T-helper 1 cell treated with Interleukin-12 subunit alpha and Interleukin-12 subunit beta and Interleukin-4 antibody, amounts not matched to agents 30 μg/mL and 1 μg/mL, for 36 hours (primary cell): ENCODE results near the gene ZNF506.
"Not testable (repeated sequence)": the region's sequence is repeated elsewhere in the genome, so short reads cannot be mapped to it uniquely, and the experiment has no call there.

Experiments
- H3K27ac Mint-ChIP-seq: one replicate; pipeline ENCODE4 v1.8.0; 2021; ENCODE audit warnings: mild to moderate bottlenecking, mixed read lengths
- H3K27me3 Mint-ChIP-seq: one replicate; pipeline ENCODE4 v1.8.0; 2021; ENCODE audit warnings: low read depth, mixed read lengths
- H3K36me3 Mint-ChIP-seq: one replicate; pipeline ENCODE4 v1.8.0; 2021; ENCODE audit warnings: low read depth, mixed read lengths
- H3K4me1 Mint-ChIP-seq: one replicate; pipeline ENCODE4 v1.8.0; 2021; ENCODE audit warnings: low read depth, mixed read lengths
- H3K4me3 Mint-ChIP-seq: one replicate; pipeline ENCODE4 v1.8.0; 2021; ENCODE audit warnings: mild to moderate bottlenecking, moderate library complexity, mixed read lengths
- H3K9me3 Mint-ChIP-seq: one replicate; pipeline ENCODE4 v1.8.0; 2021; ENCODE audit warnings: mixed read lengths

Gene ZNF506

DNA sequence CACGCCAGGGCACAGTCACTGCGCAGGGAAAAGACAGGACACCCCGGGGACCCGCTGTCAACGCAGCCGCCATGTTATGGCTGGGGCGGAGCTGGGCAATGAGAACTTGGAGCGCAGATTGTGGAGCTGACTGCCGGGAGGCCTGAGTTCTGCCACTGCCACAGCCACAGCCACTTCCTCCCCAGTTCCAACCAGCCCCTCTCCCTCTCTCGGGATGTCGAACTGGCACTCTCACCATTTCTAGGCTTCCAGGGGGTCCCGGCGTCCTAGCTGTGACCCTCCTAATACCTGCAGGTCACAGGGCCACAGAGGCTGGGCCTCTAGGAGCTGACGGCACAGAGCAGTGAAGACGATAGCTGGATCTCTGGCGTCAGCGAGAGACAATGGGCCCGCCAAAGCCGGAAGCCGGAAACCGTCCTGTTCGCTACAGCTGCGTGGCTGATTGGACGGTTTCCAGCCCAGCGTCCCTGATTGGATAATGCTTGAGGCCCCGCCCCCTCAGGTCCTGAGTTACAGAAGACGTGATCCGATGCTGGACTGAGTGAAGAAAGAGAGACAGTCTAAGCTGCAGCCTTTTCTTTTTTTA lies at the start of gene ZNF506:
TSS of gene ZNF506 (minus strand) at position 385 of the 586 bp plus-strand sequence. CDS start at position 238, 147 bp downstream.
- peaks cover 12% of the 10 kb centered on the region for H3K4me1 Mint-ChIP-seq
- peaks cover 38% of the 10 kb centered on the region for H3K36me3 Mint-ChIP-seq
- peaks cover 68% of the 10 kb centered on the region for H3K9me3 Mint-ChIP-seq
- peak within 1 kb of the TSS; percentile 97 for H3K4me3 Mint-ChIP-seq
- H3K27ac Mint-ChIP-seq = peak within 1 kb of the TSS; percentile 98
- H3K27me3 Mint-ChIP-seq = no peaks in the 10 kb centered on the region

DNA sequence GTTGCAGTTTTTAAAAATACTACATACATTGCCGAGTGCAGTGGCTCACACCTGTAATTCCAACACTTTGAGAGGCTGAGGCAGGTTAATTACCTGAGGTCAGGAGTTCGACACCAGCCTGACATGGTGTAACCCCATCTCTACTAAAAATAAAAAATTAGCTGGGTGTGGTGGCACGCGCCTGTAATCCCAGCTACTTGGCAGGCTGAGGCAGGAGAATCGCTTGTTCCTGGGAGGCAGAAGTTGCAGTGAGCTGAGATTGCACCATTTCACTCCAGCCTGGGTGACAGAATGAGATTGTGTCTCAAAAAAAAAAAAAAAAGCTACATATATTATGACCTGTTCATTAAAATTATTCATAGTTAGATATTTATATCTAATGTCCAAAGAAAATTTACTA lies 48.5 kb upstream of the ZNF506 start:
- Mint-ChIP-seq H3K36me3 (peaks cover 55% of the 10 kb centered on the region), H3K9me3 (peaks cover 38% of the 10 kb centered on the region), H3K4me1 (peaks cover 14% of the 10 kb centered on the region)
- not testable (repeated sequence) for H3K27me3 Mint-ChIP-seq, H3K4me3 Mint-ChIP-seq, H3K27ac Mint-ChIP-seq

DNA sequence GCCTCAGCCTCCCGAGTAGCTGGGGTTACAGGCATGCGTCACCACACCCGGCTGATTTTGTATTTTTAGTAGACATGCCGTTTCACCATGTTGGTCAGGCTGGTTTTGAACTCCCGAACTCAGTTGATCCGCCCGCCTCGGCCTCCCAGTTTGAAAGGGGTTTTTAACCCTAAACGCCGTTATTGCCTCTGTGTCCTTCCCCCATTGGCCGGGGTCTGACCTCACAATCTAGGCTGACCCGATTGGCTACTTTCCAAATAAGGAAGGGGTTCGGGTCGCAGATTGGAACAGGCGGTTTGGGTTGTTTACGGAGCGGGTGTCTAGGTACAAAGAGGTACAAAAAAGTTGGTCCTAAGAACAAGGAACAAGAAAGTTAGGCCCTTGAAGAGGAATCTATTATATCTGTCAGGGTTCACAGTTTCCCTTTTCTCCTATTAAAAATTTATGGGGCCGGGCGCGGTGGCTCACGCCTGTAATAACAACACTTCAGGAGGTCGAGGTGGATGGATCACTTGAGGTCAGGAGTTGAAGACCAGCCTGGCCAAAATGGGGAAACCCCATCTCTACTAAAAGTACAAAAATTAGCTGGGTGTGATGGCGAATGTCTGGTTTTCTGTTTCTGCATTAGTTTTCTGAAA lies 45.2 kb upstream of the ZNF506 start:
- H3K27ac Mint-ChIP-seq = peak overlapping the region; percentile 98
- H3K36me3 Mint-ChIP-seq = peaks cover 34% of the 10 kb centered on the region
- H3K9me3 Mint-ChIP-seq = peaks cover 38% of the 10 kb centered on the region
- H3K4me3 Mint-ChIP-seq = peak overlapping the region; percentile 97
- H3K27me3 Mint-ChIP-seq = no peaks in the 10 kb centered on the region
- peaks cover 14% of the 10 kb centered on the region for H3K4me1 Mint-ChIP-seq

DNA sequence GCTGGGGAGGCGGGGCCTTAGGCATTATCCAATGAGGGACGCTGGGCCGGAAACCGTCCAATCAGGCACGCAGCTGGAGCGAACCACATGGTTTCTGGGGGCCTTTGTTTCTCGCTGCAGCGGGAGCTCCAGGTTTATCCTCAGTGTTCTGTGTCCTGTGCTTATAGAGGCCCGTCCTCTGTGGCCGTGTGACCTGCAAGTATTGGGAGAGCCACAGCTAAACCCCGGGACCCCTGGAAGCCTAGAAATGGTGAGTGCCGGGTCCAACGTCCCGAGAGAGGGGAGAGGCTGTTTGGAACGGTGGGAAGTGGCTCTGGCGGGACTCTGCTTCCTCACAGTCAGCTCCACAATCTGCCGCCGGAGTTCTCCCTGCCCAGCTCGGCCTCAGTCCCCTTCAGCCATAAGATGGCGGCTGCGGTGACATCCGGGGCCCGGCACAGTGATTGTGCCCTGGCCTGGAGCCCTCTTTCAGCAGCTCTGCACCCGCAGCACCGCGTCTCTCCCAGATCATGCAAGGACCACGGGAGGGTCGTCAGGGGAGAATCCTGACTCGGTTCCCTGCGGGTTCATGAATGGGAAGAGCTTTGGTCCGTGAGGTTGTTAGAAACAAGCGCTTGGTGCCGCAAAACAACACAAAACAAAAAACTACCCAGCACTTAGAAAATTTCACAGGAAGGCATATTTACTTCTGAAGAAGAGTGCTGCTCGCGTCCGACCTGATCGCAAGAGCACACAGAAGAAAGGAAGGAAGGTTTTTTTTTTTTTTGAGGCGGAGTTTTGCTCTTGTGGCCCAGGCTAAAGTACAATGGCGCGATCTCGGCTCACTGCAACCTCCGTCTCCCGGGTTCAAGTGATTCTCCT lies 44.4 kb upstream of the ZNF506 start, which contains the start of gene ZNF253:
TSS of gene ZNF253 (plus strand) at position 133 of the 861 bp plus-strand sequence. CDS start at position 248, 115 bp downstream.
- Mint-ChIP-seq H3K4me3 (peak within 1 kb of the TSS; percentile 97), H3K4me1 (peaks cover 12% of the 10 kb centered on the region), H3K9me3 (peaks cover 35% of the 10 kb centered on the region), H3K36me3 (peaks cover 28% of the 10 kb centered on the region), H3K27ac (peak within 1 kb of the TSS; percentile 98), H3K27me3 (no peaks in the 10 kb centered on the region)

DNA sequence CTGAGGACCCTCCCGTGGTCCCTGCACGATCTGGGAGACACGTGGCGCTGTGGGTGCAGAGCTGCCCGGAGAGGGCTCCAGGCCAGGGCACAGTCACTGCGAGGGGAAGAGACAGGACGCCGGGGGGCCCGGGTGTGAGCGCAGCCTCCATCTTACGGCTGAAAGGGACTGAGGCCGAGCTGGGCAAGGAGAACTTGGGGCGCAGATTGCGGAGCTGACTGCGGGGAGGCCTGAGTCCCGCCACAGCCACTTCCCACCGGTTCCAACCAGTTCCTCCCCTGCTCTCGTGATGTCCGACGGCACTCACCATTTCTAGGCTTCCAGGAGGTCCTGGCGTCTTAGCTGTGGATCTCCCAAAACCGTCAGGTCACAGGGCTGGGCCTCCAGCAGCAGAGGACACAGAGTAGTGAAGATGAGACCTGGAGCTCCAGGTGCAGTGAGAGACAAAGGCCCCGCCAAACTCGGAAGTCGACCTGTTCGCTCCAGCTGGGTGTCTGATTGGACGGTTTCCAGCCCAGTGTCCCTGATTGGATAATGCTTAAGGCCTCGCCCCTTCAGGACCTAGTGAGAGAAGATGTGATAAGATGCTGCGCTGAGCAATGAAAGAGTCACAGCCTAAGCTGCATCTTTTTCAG lies 39.3 kb upstream of the ZNF506 start:
- Mint-ChIP-seq H3K9me3 (peaks cover 49% of the 10 kb centered on the region), H3K27ac (no peak overlapping the region), H3K4me1 (peaks cover 2% of the 10 kb centered on the region)

DNA sequence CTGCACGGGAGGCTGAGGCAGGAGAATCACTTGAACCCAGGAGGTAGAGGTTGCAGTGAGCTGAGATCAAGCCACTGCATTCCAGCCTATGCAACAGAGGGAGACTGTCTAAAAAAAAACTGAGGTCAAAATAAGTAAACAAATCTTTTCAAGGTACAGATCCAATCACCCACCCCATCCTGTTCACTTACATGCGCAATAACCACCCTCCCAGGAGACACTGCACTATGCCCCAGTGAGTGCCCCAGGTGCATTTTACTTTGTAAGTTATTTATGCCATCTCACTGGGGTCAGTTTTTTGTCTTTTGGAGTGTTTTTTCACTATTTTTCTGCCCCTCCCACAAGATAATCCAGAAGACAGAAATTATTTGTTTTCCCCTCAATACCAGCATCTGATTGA lies 37.2 kb upstream of the ZNF506 start:
- Mint-ChIP-seq H3K9me3 (peaks cover 67% of the 10 kb centered on the region), H3K4me1 (peaks cover 2% of the 10 kb centered on the region), H3K36me3 (peaks cover 8% of the 10 kb centered on the region), H3K4me3 (no peak overlapping the region), H3K27ac (no peak overlapping the region), H3K27me3 (no peaks in the 10 kb centered on the region)

More for the DNA sequence above, 39.3 kb upstream of the ZNF506 start:
- peak overlapping the region; percentile 58 for H3K4me3 Mint-ChIP-seq
- H3K36me3 Mint-ChIP-seq = peaks cover 9% of the 10 kb centered on the region
- H3K27me3 Mint-ChIP-seq = no peaks in the 10 kb centered on the region

DNA sequence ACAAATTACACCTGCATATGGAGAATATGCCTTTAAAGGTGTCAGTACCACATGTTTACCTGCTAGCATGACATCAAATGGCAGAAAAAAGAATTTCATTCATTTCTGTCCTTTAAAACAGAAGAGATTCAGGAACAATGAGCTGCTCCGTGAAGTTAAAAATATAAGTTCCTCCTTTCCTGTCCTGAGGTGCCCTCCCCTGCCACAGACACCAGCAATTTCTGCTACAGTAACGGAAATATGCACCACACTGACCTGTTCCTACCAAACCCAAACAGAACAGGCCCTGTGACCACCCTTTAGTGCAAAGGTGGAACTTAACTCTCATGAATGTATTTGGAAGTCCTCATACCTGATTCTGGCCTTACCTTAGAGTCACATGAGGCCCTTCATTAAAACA lies 30.2 kb upstream of the ZNF506 start:
- H3K36me3 Mint-ChIP-seq, H3K27me3 Mint-ChIP-seq, H3K4me1 Mint-ChIP-seq, H3K4me3 Mint-ChIP-seq, H3K27ac Mint-ChIP-seq: not testable (repeated sequence)
- peaks cover 58% of the 10 kb centered on the region for H3K9me3 Mint-ChIP-seq

DNA sequence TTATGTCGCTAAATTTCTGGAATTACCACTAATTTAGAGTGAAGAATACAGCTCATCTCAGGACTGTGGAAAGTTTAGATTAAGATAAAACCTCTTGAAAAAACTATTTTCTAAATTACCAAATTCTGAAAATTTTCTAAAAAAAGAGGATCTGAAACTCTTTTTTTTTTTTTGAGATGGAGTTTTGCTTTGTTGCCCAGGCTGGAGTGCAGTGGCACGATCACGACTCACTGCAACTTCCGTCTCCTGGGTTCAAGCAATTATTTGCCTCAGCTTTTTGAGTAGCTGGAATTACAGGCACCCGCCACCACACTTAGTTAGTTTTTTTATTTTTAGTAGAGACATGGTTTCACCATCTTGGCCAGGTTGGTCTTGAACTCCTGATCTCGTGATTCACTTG lies 27.5 kb upstream of the ZNF506 start:
- H3K27ac Mint-ChIP-seq = no peak overlapping the region
- peaks cover 46% of the 10 kb centered on the region for H3K9me3 Mint-ChIP-seq
- no peaks in the 10 kb centered on the region for H3K4me1 Mint-ChIP-seq
- no peak overlapping the region for H3K4me3 Mint-ChIP-seq
- H3K27me3 Mint-ChIP-seq = no peaks in the 10 kb centered on the region
- no peaks in the 10 kb centered on the region for H3K36me3 Mint-ChIP-seq

DNA sequence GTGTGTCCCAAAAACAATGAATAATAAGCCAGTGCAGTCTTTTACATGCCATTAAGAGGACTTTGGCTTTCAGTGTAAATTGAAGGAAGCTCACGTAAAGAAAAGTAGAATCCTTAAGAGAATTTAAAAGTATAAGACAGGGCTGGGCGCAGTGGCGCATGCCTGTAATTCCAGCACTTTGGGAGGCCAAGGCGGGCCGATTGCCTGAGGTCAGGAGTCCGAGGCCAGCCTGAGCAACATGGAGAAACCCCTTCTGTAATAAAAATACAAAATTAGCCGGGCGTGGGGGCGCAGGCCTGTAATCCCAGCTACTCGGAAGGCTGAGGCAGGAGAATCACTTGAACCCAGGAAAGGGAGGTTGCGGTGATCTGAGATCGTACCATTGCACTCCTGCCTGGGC lies 26.2 kb upstream of the ZNF506 start:
- no peak overlapping the region for H3K4me3 Mint-ChIP-seq
- peaks cover 48% of the 10 kb centered on the region for H3K9me3 Mint-ChIP-seq
- no peak overlapping the region for H3K27ac Mint-ChIP-seq
- no peaks in the 10 kb centered on the region for H3K4me1 Mint-ChIP-seq
- H3K27me3 Mint-ChIP-seq = no peaks in the 10 kb centered on the region
- no peaks in the 10 kb centered on the region for H3K36me3 Mint-ChIP-seq

DNA sequence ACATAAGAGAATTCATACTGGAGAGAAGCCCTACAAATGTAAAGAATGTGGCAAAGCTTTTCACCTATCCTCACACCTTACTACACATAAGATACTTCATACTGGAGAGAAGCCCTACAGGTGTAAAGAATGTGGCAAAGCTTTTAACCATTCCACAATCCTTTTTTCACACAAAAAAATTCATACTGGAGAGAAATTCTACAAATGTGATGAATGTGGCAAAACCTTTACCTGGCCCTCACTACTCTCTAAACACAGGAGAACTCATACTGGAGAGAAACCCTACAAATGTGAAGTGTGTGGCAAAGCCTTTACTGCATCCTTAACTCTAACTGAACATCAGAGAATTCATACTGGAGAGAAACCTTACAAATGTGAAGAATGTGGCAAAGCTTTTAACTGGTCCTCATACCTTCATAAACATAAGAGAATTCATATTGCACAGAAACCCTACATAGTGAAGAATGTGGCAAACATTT lies 14.0 kb upstream of the ZNF506 start:
- H3K4me1 Mint-ChIP-seq = no peaks in the 10 kb centered on the region
- H3K4me3 Mint-ChIP-seq = no peak overlapping the region
- H3K27ac Mint-ChIP-seq = no peak overlapping the region
- H3K27me3 Mint-ChIP-seq = no peaks in the 10 kb centered on the region
- H3K9me3 Mint-ChIP-seq = peaks cover 36% of the 10 kb centered on the region
- H3K36me3 Mint-ChIP-seq = peaks cover 10% of the 10 kb centered on the region

DNA sequence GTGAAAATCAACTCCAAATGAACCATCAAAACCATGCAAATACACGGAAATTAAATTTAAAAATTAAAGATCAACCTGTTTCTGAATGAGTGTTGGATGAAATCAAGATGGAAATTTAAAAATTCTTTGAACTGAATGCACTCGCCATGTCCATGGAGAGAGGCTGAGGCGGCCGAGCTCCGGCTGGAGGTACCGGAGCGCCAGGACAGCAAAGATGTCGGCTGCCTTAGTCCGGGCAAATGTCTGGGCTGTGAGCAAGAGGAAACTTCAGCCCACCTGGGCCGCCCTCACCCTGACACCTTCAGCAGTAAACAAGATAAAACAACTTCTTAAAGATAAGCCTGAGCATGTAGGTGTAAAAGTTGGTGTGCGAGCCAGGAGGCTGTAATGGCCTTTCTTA lies 5.3 kb upstream of the ZNF506 start:
- no peak overlapping the region for H3K4me3 Mint-ChIP-seq
- peaks cover 3% of the 10 kb centered on the region for H3K4me1 Mint-ChIP-seq
- peaks cover 76% of the 10 kb centered on the region for H3K9me3 Mint-ChIP-seq
- H3K27me3 Mint-ChIP-seq = no peaks in the 10 kb centered on the region
- peaks cover 8% of the 10 kb centered on the region for H3K36me3 Mint-ChIP-seq
- H3K27ac Mint-ChIP-seq = no peak overlapping the region

DNA sequence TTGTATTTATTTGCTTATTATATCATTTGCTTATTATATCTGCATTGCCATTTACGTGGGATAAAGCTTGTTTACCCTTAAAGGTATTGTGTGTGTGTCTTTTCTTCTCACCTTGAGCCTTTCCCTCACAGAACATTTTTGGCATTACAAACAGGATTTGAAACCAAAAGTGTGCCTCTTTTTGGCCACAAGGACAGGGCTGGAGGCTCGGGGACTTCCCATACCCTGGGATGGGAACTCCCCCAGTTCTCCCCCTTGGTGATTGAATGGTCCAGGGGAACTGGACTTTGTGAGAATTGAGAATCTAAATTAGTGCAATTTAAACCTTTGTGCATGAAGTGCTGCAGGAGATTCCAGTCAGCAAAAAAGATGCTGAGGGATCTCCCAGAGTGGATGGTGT lies 2.4 kb upstream of the ZNF506 start:
- peaks cover 5% of the 10 kb centered on the region for H3K4me1 Mint-ChIP-seq

DNA sequence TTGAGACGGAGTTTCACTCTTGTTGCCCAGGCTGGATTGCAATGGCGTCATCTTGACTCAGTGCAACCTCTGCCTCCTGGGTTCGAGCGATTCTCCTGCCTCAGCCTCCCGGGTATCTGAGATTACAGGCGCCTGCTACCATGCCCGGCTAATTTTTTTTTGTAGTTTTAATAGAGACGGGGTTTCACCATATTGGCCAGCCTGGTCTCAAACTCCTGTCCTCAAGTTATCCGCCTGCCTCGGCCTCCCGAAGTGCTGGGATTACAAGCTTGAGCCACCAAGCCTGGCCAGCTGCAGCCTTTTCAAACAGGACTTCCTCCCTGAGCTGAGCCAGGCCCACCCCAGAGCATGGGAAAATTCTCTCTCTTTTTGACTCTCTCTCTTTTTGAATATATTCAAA lies 426 bp upstream of the ZNF506 start:
- not testable (repeated sequence) for H3K27me3 Mint-ChIP-seq
- Mint-ChIP-seq H3K9me3 (peaks cover 71% of the 10 kb centered on the region), H3K4me1 (peaks cover 12% of the 10 kb centered on the region)

More for the DNA sequence above, 2.4 kb upstream of the ZNF506 start:
- peaks cover 21% of the 10 kb centered on the region for H3K36me3 Mint-ChIP-seq
- H3K27me3 Mint-ChIP-seq = no peaks in the 10 kb centered on the region
- no peak overlapping the region for H3K4me3 Mint-ChIP-seq
- no peak overlapping the region for H3K27ac Mint-ChIP-seq
- peaks cover 79% of the 10 kb centered on the region for H3K9me3 Mint-ChIP-seq

DNA sequence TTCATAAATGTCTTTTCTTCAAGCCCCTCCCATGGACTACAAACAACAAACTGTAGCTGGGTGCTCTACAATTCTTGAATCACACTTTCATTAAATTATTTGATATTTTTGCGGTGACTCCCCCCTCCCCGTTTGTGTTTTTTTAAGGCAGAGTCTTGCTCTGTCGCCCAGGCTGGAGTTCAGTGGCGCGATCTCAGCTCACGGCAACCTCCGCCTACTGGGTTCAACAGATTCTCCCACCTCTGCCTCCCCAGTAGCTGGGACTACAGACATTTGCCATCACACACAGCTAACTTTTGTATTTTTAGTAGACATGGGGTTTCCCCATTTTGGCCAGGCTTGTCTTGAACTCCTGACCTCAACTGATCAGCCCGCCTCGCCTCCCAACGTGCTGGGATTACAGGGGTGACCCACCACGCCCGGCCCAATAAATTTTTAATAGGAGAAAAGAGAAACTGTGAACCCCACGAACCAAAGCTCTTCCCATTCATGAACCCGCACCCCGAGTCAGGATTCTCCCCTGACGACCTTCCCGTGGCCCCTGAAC lies 703 bp downstream of the ZNF506 start:
- Mint-ChIP-seq H3K36me3 (peaks cover 39% of the 10 kb centered on the region), H3K27me3 (no peaks in the 10 kb centered on the region), H3K9me3 (peaks cover 63% of the 10 kb centered on the region), H3K27ac (peak overlapping the region; percentile 98), H3K4me3 (peak overlapping the region; percentile 97), H3K4me1 (peaks cover 12% of the 10 kb centered on the region)

More for the DNA sequence above, 426 bp upstream of the ZNF506 start:
- Mint-ChIP-seq H3K27ac (peak overlapping the region; percentile 67), H3K4me3 (peak overlapping the region; percentile 97), H3K36me3 (peaks cover 36% of the 10 kb centered on the region)
